Activated T-helper 1 cell treated with anti-CD3 and anti-CD28 coated beads, Interleukin-12 subunit alpha, Interleukin-12 subunit beta, Interleukin-2, Interleukin-4 antibody, amounts not matched to agents 30 ng/mL and 10 ng/mL and 1 ng/mL, durations not matched to agents 14 hours and 24 hours and 36 hours (primary cell): ENCODE results near the gene LSM14B. TPM values are rescaled to one million over a fixed set of nuclear protein-coding genes. Genes with fewer than 3 reads are reported as not detected.
"Not testable (repeated sequence)": the region's sequence is repeated elsewhere in the genome, so short reads cannot be mapped to it uniquely, and the experiment has no call there.

Experiments
- DNase-seq: peaks from one replicate; pipeline ENCODE4 v3.0.0; 2021; ENCODE audit warnings: low spot score
- H3K27ac Mint-ChIP-seq: one replicate; pipeline ENCODE4 v1.8.0; 2021; ENCODE audit warnings: mild to moderate bottlenecking, mixed read lengths
- H3K27me3 Mint-ChIP-seq: one replicate; pipeline ENCODE4 v1.8.0; 2022; ENCODE audit warnings: mild to moderate bottlenecking, moderate library complexity, mixed read lengths; ENCODE audit not compliant: insufficient read depth
- H3K36me3 Mint-ChIP-seq: one replicate; pipeline ENCODE4 v1.8.0; 2021; ENCODE audit warnings: low read depth, mixed read lengths
- H3K4me1 Mint-ChIP-seq: one replicate; pipeline ENCODE4 v1.8.0; 2021; ENCODE audit warnings: low read depth, mixed read lengths
- H3K4me3 Mint-ChIP-seq: one replicate; pipeline ENCODE4 v1.8.0; 2021; ENCODE audit warnings: mild to moderate bottlenecking, moderate library complexity, mixed read lengths
- H3K9me3 Mint-ChIP-seq: one replicate; pipeline ENCODE4 v1.8.0; 2021; ENCODE audit warnings: mixed read lengths
- intact Hi-C: fragments of 100-400 bp; cut with micrococcal nuclease; formaldehyde crosslinking; loops from one replicate; pipeline ENCODE4 v1.15.1; 2024
- total RNA-seq: library from RNA; stranded (reverse); gene quantifications from 2 replicates; pipeline ENCODE4 v1.2.3, GENCODE V29; 2022

Gene LSM14B
- total RNA-seq, 1 donor from 2014 or later = 39.6 TPM

- not testable (repeated sequence) for H3K9me3 Mint-ChIP-seq, DNase-seq, H3K4me3 Mint-ChIP-seq, H3K27me3 Mint-ChIP-seq, H3K27ac Mint-ChIP-seq
- intact Hi-C loops = loop anchor here (5.0 kb wide), 1 partner anchor 474 kb away; no protein-coding TSS in a partner anchor
- Mint-ChIP-seq H3K36me3 (peaks cover 16% of the 10 kb centered on the region), H3K4me1 (peaks cover 21% of the 10 kb centered on the region)
Measured at GRCh38 chr20:62148383-62148782, 26.1 kb downstream of the LSM14B start.

GRCh38 chr20:62148908-62149314 is 26.6 kb downstream of the LSM14B start:
- H3K4me1 Mint-ChIP-seq = peaks cover 21% of the 10 kb centered on the region
- DNase-seq = no peak
- peaks cover 15% of the 10 kb centered on the region for H3K9me3 Mint-ChIP-seq
- H3K4me3 Mint-ChIP-seq = no peak overlapping the region
- no peaks in the 10 kb centered on the region for H3K27me3 Mint-ChIP-seq
- intact Hi-C loops = loop anchor here (5.0 kb wide), 1 partner anchor 473 kb away; no protein-coding TSS in a partner anchor
- H3K27ac Mint-ChIP-seq = no peak overlapping the region
- H3K36me3 Mint-ChIP-seq = peaks cover 21% of the 10 kb centered on the region

GRCh38 chr20:62149532-62150309 is 27.4 kb downstream of the LSM14B start:
- Mint-ChIP-seq H3K9me3 (peaks cover 18% of the 10 kb centered on the region), H3K4me1 (peaks cover 17% of the 10 kb centered on the region), H3K36me3 (peaks cover 28% of the 10 kb centered on the region), H3K4me3 (no peak overlapping the region), H3K27me3 (no peaks in the 10 kb centered on the region), H3K27ac (no peak overlapping the region)
- intact Hi-C loops = loop anchor here (5.0 kb wide), 1 partner anchor 473 kb away; no protein-coding TSS in a partner anchor
- DNase-seq = no peak

GRCh38 chr20:62150310-62150575 is 28.0 kb downstream of the LSM14B start:
- peaks cover 18% of the 10 kb centered on the region for H3K9me3 Mint-ChIP-seq
- no peak overlapping the region for H3K4me3 Mint-ChIP-seq
- H3K27ac Mint-ChIP-seq = no peak overlapping the region
- intact Hi-C loops = no loop called here
- H3K36me3 Mint-ChIP-seq = peaks cover 30% of the 10 kb centered on the region
- peaks cover 12% of the 10 kb centered on the region for H3K4me1 Mint-ChIP-seq
- no peak for DNase-seq
- no peaks in the 10 kb centered on the region for H3K27me3 Mint-ChIP-seq

GRCh38 chr20:62151225-62151624 is 28.9 kb downstream of the LSM14B start:
- Mint-ChIP-seq H3K4me3 (no peak overlapping the region), H3K27me3 (no peaks in the 10 kb centered on the region), H3K36me3 (peaks cover 33% of the 10 kb centered on the region), H3K4me1 (peaks cover 7% of the 10 kb centered on the region), H3K27ac (no peak overlapping the region), H3K9me3 (peaks cover 18% of the 10 kb centered on the region)
- intact Hi-C loops = no loop called here
- no peak for DNase-seq

GRCh38 chr20:62151835-62152364 is 29.6 kb downstream of the LSM14B start:
- H3K27ac Mint-ChIP-seq = no peak overlapping the region
- intact Hi-C loops = no loop called here
- H3K4me1 Mint-ChIP-seq = peaks cover 7% of the 10 kb centered on the region
- H3K36me3 Mint-ChIP-seq = peaks cover 33% of the 10 kb centered on the region
- peaks cover 18% of the 10 kb centered on the region for H3K9me3 Mint-ChIP-seq
- no peaks in the 10 kb centered on the region for H3K27me3 Mint-ChIP-seq
- DNase-seq = no peak
- no peak overlapping the region for H3K4me3 Mint-ChIP-seq

GRCh38 chr20:62155428-62156253 is 33.4 kb downstream of the LSM14B start:
- DNase-seq = no peak
- intact Hi-C loops = loop anchor here (2.0 kb wide), 2 partner anchors 13 to 27 kb away; partner anchors contain the start of genes MTG2, PSMA7 and SS18L1
- H3K4me3 Mint-ChIP-seq = no peak overlapping the region
- H3K27ac Mint-ChIP-seq = no peak overlapping the region
- peaks cover 2% of the 10 kb centered on the region for H3K27me3 Mint-ChIP-seq
- H3K4me1 Mint-ChIP-seq = peaks cover 19% of the 10 kb centered on the region
- peaks cover 18% of the 10 kb centered on the region for H3K9me3 Mint-ChIP-seq
- H3K36me3 Mint-ChIP-seq = peaks cover 35% of the 10 kb centered on the region

- Mint-ChIP-seq H3K4me1 (peaks cover 19% of the 10 kb centered on the region), H3K27ac (no peak overlapping the region), H3K9me3 (peaks cover 18% of the 10 kb centered on the region), H3K27me3 (peaks cover 2% of the 10 kb centered on the region), H3K4me3 (no peak overlapping the region), H3K36me3 (peaks cover 35% of the 10 kb centered on the region)
- no peak for DNase-seq
- intact Hi-C loops = loop anchor here (2.0 kb wide), 2 partner anchors 13 to 27 kb away; partner anchors contain the start of genes MTG2, PSMA7 and SS18L1
Measured at GRCh38 chr20:62156254-62156556, 33.9 kb downstream of the LSM14B start.

GRCh38 chr20:62156592-62157386 is 34.5 kb downstream of the LSM14B start:
- Mint-ChIP-seq H3K27ac (no peak overlapping the region), H3K4me1 (peaks cover 19% of the 10 kb centered on the region), H3K9me3 (peaks cover 18% of the 10 kb centered on the region), H3K4me3 (no peak overlapping the region), H3K36me3 (peaks cover 36% of the 10 kb centered on the region), H3K27me3 (peaks cover 2% of the 10 kb centered on the region)
- intact Hi-C loops = loop anchor here (1.0 to 2.0 kb wide), 3 partner anchors 14 to 146 kb away; partner anchors contain the start of genes MTG2, PSMA7 and SS18L1
- DNase-seq = peak; percentile 61

GRCh38 chr20:62157387-62158087 is 35.3 kb downstream of the LSM14B start:
- peaks cover 14% of the 10 kb centered on the region for H3K9me3 Mint-ChIP-seq
- H3K27me3 Mint-ChIP-seq = peaks cover 2% of the 10 kb centered on the region
- H3K4me3 Mint-ChIP-seq = no peak overlapping the region
- no peak overlapping the region for H3K27ac Mint-ChIP-seq
- peaks cover 33% of the 10 kb centered on the region for H3K36me3 Mint-ChIP-seq
- DNase-seq = no peak
- peaks cover 16% of the 10 kb centered on the region for H3K4me1 Mint-ChIP-seq
- intact Hi-C loops = loop anchor here (1.0 to 2.0 kb wide), 3 partner anchors 15 to 147 kb away; partner anchors contain the start of genes MTG2, PSMA7 and SS18L1

- Mint-ChIP-seq H3K36me3 (peaks cover 28% of the 10 kb centered on the region), H3K27me3 (peaks cover 2% of the 10 kb centered on the region)
Measured at GRCh38 chr20:62158088-62158400, 35.8 kb downstream of the LSM14B start.

GRCh38 chr20:62158541-62158940 is 36.3 kb downstream of the LSM14B start:
- Mint-ChIP-seq H3K36me3 (peaks cover 24% of the 10 kb centered on the region), H3K4me3 (no peak overlapping the region), H3K4me1 (peaks cover 12% of the 10 kb centered on the region), H3K27me3 (peaks cover 2% of the 10 kb centered on the region), H3K27ac (no peak overlapping the region), H3K9me3 (peaks cover 7% of the 10 kb centered on the region)
- intact Hi-C loops = no loop called here
- no peak for DNase-seq

More at GRCh38 chr20:62158088-62158400, 35.8 kb downstream of the LSM14B start:
- Mint-ChIP-seq H3K9me3 (peaks cover 9% of the 10 kb centered on the region), H3K4me1 (peaks cover 12% of the 10 kb centered on the region), H3K27ac (no peak overlapping the region), H3K4me3 (no peak overlapping the region)
- no peak for DNase-seq
- intact Hi-C loops = no loop called here
